HUDEP-2 (cell line): Measurements from ENCODE around the gene PWWP2B.
A peak's percentile ranks its signal among the peaks of the same experiment; 100 is the strongest.
"Not testable (repeated sequence)": the region's sequence is repeated elsewhere in the genome, so short reads cannot be mapped to it uniquely, and the experiment has no call there.

ENCODE experiments used
- DNase-seq, 76 experiments: peaks; one replicate each; lab custom pipeline; 2025; ENCODE audit not compliant: unreplicated experiment in 76 of 76; lab: John Stamatoyannopoulos, UW

The PWWP2B gene

GRCh38 chr10:132379026-132379425 lies 18.0 kb upstream of the PWWP2B start:
- not testable (repeated sequence) for DNase-seq

GRCh38 chr10:132380986-132381385 lies 16.0 kb upstream of the PWWP2B start:
- DNase-seq: not testable (repeated sequence)

- no peak for DNase-seq
Measured at GRCh38 chr10:132381741-132382140, 15.3 kb upstream of the PWWP2B start.

- DNase-seq: no peak
Measured at GRCh38 chr10:132382231-132382922, 14.6 kb upstream of the PWWP2B start.

GRCh38 chr10:132383101-132383500 lies 13.9 kb upstream of the PWWP2B start:
- no peak for DNase-seq

- no peak for DNase-seq
Measured at GRCh38 chr10:132383751-132384196, 13.2 kb upstream of the PWWP2B start.

GRCh38 chr10:132384618-132385388 lies 12.2 kb upstream of the PWWP2B start:
- DNase-seq: no peak

GRCh38 chr10:132385389-132385667 lies 11.7 kb upstream of the PWWP2B start:
- DNase-seq: no peak

- DNase-seq: no peak
Measured at GRCh38 chr10:132385721-132386418, 11.1 kb upstream of the PWWP2B start.

GRCh38 chr10:132386419-132386831 lies 10.6 kb upstream of the PWWP2B start:
- DNase-seq: no peak

- DNase-seq: not testable (repeated sequence)
Measured at GRCh38 chr10:132386896-132387295, 10.1 kb upstream of the PWWP2B start.

GRCh38 chr10:132387764-132388210 lies 9.2 kb upstream of the PWWP2B start:
- peak in 38 of 76 experiments; percentile 3 to 51 (median 20) for DNase-seq

GRCh38 chr10:132388891-132389432 lies 8.0 kb upstream of the PWWP2B start:
- no peak for DNase-seq

GRCh38 chr10:132389433-132390169 lies 7.4 kb upstream of the PWWP2B start:
- DNase-seq: no peak

GRCh38 chr10:132390170-132390920 lies 6.7 kb upstream of the PWWP2B start:
- no peak for DNase-seq

- DNase-seq: no peak
Measured at GRCh38 chr10:132390921-132391675, 5.9 kb upstream of the PWWP2B start.

- DNase-seq: no peak
Measured at GRCh38 chr10:132391676-132392020, 5.4 kb upstream of the PWWP2B start.

GRCh38 chr10:132392184-132392800 lies 4.7 kb upstream of the PWWP2B start:
- DNase-seq: no peak
